HEK293 (cell line): Measurements from ENCODE around the gene TSPO.

Experiments
- ZBTB8A ChIP-seq: fragments of 450-650 bp; formaldehyde crosslinking; IDR thresholded peaks from 2 replicates; pipeline ENCODE4 v1.5.1; 2016; ENCODE audit warnings: missing biosample characterization, missing genetic modification characterization
- ZNF114 ChIP-seq: fragments of 450-650 bp; formaldehyde crosslinking; IDR thresholded peaks from 2 replicates; pipeline ENCODE4 v1.5.0; 2017; ENCODE audit warnings: missing biosample characterization, missing genetic modification characterization

DNA sequence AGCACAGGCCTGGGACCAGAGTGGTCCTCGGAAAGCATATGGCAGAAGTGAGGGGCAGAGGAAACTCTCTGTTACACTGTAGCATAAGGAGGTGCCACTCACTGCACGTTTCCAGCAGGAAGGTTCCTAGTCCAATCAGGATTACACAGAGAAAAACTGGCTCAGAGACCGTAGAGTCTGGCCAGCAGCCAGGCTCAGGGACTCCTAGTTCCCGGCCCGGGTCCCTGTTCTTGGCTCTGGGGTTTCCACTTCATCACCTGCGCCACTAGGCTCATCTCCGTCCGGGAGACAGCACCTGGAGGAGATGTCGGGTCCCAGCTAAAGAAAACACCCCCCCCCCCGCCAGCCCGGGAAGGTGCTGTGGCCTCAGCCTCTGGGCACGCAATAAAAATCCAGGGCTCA lies 34.5 kb downstream of the TSPO start:
- TF ChIP-seq ZBTB8A (tag by site-specific recombination) (no peak), ZNF114 (no peak)
